ENCODE results near the gene C6orf163. TPM values are rescaled to one million over a fixed set of nuclear protein-coding genes. Genes with fewer than 3 reads are reported as not detected.

Gene C6orf163
- total RNA-seq, 2 donors from 2014 or later: 3.4 to 4.2 TPM

GRCh38 chr6:87336367-87336766, 8.2 kb upstream of the C6orf163 start:
- Mint-ChIP-seq H3K4me1 (ENCODE audit: low read depth in 2 of 2) (peaks cover 10 to 13% of the 10 kb centered on the region in 2 donors), H3K36me3 (peaks cover 6% of the 10 kb centered on the region), H3K27me3 (no peaks in the 10 kb centered on the region), H3K27ac (no peak overlapping the region), H3K4me3 (no peak overlapping the region), H3K9me3 (no peaks in the 10 kb centered on the region)
- ATAC-seq (no peak), DNase-seq (ENCODE audit: low spot score) (no peak)

- no peaks in the 10 kb centered on the region for H3K9me3 Mint-ChIP-seq
- no peak for ATAC-seq
Observed at GRCh38 chr6:87340230-87340629, 4.4 kb upstream of the C6orf163 start.

GRCh38 chr6:87341158-87341557, 3.5 kb upstream of the C6orf163 start:
- Mint-ChIP-seq H3K27ac (no peak overlapping the region), H3K27me3 (no peaks in the 10 kb centered on the region), H3K4me1 (ENCODE audit: low read depth in 2 of 2) (no peaks in the 10 kb centered on the region), H3K9me3 (no peaks in the 10 kb centered on the region), H3K36me3 (no peaks in the 10 kb centered on the region), H3K4me3 (no peak overlapping the region)
- ATAC-seq (no peak), DNase-seq (ENCODE audit: low spot score) (no peak)

More at GRCh38 chr6:87340230-87340629, 4.4 kb upstream of the C6orf163 start:
- no peak for DNase-seq (ENCODE audit: low spot score)
- H3K36me3 Mint-ChIP-seq: no peaks in the 10 kb centered on the region
- H3K4me1 Mint-ChIP-seq (ENCODE audit: low read depth in 2 of 2): no peaks in the 10 kb centered on the region
- no peak overlapping the region for H3K4me3 Mint-ChIP-seq
- H3K27me3 Mint-ChIP-seq: no peaks in the 10 kb centered on the region
- H3K27ac Mint-ChIP-seq: no peak overlapping the region

- Mint-ChIP-seq H3K4me3 (no peak overlapping the region), H3K27me3 (no peaks in the 10 kb centered on the region), H3K4me1 (ENCODE audit: low read depth in 2 of 2) (no peaks in the 10 kb centered on the region), H3K36me3 (no peaks in the 10 kb centered on the region), H3K9me3 (no peaks in the 10 kb centered on the region), H3K27ac (no peak overlapping the region)
- DNase-seq (ENCODE audit: low spot score) (no peak), ATAC-seq (no peak)
Observed at GRCh38 chr6:87341899-87342298, 2.7 kb upstream of the C6orf163 start.

GRCh38 chr6:87342829-87343228, 1.8 kb upstream of the C6orf163 start:
- H3K36me3 Mint-ChIP-seq: no peaks in the 10 kb centered on the region
- ATAC-seq: no peak

GRCh38 chr6:87346700-87347099, 2.1 kb downstream of the C6orf163 start:
- no peak overlapping the region for H3K4me3 Mint-ChIP-seq
- H3K27me3 Mint-ChIP-seq: no peaks in the 10 kb centered on the region
- H3K4me1 Mint-ChIP-seq (ENCODE audit: low read depth in 2 of 2): no peaks in the 10 kb centered on the region

More at GRCh38 chr6:87342829-87343228, 1.8 kb upstream of the C6orf163 start:
- H3K27ac Mint-ChIP-seq: no peak overlapping the region
- H3K4me1 Mint-ChIP-seq (ENCODE audit: low read depth in 2 of 2): no peaks in the 10 kb centered on the region
- H3K4me3 Mint-ChIP-seq: no peak overlapping the region
- H3K9me3 Mint-ChIP-seq: no peaks in the 10 kb centered on the region
- H3K27me3 Mint-ChIP-seq: no peaks in the 10 kb centered on the region
- no peak for DNase-seq (ENCODE audit: low spot score)

GRCh38 chr6:87349896-87350295, 5.3 kb downstream of the C6orf163 start:
- Mint-ChIP-seq H3K27me3 (no peaks in the 10 kb centered on the region), H3K4me1 (ENCODE audit: low read depth in 2 of 2) (no peaks in the 10 kb centered on the region), H3K27ac (no peak overlapping the region), H3K9me3 (no peaks in the 10 kb centered on the region), H3K36me3 (no peaks in the 10 kb centered on the region), H3K4me3 (no peak overlapping the region)
- ATAC-seq: no peak
- DNase-seq (ENCODE audit: low spot score): no peak

More at GRCh38 chr6:87346700-87347099, 2.1 kb downstream of the C6orf163 start:
- ATAC-seq (no peak), DNase-seq (ENCODE audit: low spot score) (no peak)
- Mint-ChIP-seq H3K36me3 (no peaks in the 10 kb centered on the region), H3K27ac (no peak overlapping the region), H3K9me3 (no peaks in the 10 kb centered on the region)

GRCh38 chr6:87350516-87350915, 5.9 kb downstream of the C6orf163 start:
- Mint-ChIP-seq H3K4me3 (no peak overlapping the region), H3K27ac (no peak overlapping the region), H3K4me1 (ENCODE audit: low read depth in 2 of 2) (no peaks in the 10 kb centered on the region), H3K27me3 (no peaks in the 10 kb centered on the region), H3K36me3 (no peaks in the 10 kb centered on the region), H3K9me3 (no peaks in the 10 kb centered on the region)
- no peak for DNase-seq (ENCODE audit: low spot score)
- no peak for ATAC-seq

- Mint-ChIP-seq H3K4me3 (no peak overlapping the region), H3K27me3 (no peaks in the 10 kb centered on the region), H3K27ac (no peak overlapping the region), H3K4me1 (ENCODE audit: low read depth in 2 of 2) (no peaks in the 10 kb centered on the region), H3K9me3 (no peaks in the 10 kb centered on the region), H3K36me3 (no peaks in the 10 kb centered on the region)
- ATAC-seq (no peak), DNase-seq (ENCODE audit: low spot score) (no peak)
Observed at GRCh38 chr6:87351583-87351982, 7.0 kb downstream of the C6orf163 start.

GRCh38 chr6:87356181-87356580, 11.6 kb downstream of the C6orf163 start:
- Mint-ChIP-seq H3K36me3 (no peaks in the 10 kb centered on the region), H3K27ac (no peak overlapping the region), H3K27me3 (no peaks in the 10 kb centered on the region), H3K4me3 (no peak overlapping the region), H3K4me1 (ENCODE audit: low read depth in 2 of 2) (no peaks in the 10 kb centered on the region), H3K9me3 (no peaks in the 10 kb centered on the region)
- DNase-seq (ENCODE audit: low spot score): no peak
- ATAC-seq: no peak

- no peaks in the 10 kb centered on the region for H3K4me1 Mint-ChIP-seq (ENCODE audit: low read depth in 2 of 2)
Observed at GRCh38 chr6:87357479-87358196, 13.0 kb downstream of the C6orf163 start.

GRCh38 chr6:87364602-87365252, 20.1 kb downstream of the C6orf163 start:
- Mint-ChIP-seq H3K36me3 (no peaks in the 10 kb centered on the region), H3K27ac (no peak overlapping the region)

More at GRCh38 chr6:87357479-87358196, 13.0 kb downstream of the C6orf163 start:
- Mint-ChIP-seq H3K9me3 (no peaks in the 10 kb centered on the region), H3K27ac (no peak overlapping the region), H3K27me3 (no peaks in the 10 kb centered on the region), H3K36me3 (no peaks in the 10 kb centered on the region), H3K4me3 (no peak overlapping the region)
- no peak for DNase-seq (ENCODE audit: low spot score)
- ATAC-seq: no peak

GRCh38 chr6:87366072-87366827, 21.6 kb downstream of the C6orf163 start:
- Mint-ChIP-seq H3K27ac (no peak overlapping the region), H3K27me3 (no peaks in the 10 kb centered on the region), H3K36me3 (no peaks in the 10 kb centered on the region), H3K4me1 (ENCODE audit: low read depth in 2 of 2) (no peaks in the 10 kb centered on the region), H3K4me3 (no peak overlapping the region), H3K9me3 (no peaks in the 10 kb centered on the region)
- ATAC-seq (no peak), DNase-seq (ENCODE audit: low spot score) (no peak)

More at GRCh38 chr6:87364602-87365252, 20.1 kb downstream of the C6orf163 start:
- DNase-seq (ENCODE audit: low spot score) (no peak), ATAC-seq (no peak)
- no peak overlapping the region for H3K4me3 Mint-ChIP-seq
- no peaks in the 10 kb centered on the region for H3K27me3 Mint-ChIP-seq
- H3K4me1 Mint-ChIP-seq (ENCODE audit: low read depth in 2 of 2): no peaks in the 10 kb centered on the region
- no peaks in the 10 kb centered on the region for H3K9me3 Mint-ChIP-seq

GRCh38 chr6:87366899-87367298, 22.3 kb downstream of the C6orf163 start:
- no peaks in the 10 kb centered on the region for H3K9me3 Mint-ChIP-seq
- DNase-seq (ENCODE audit: low spot score): no peak
- no peaks in the 10 kb centered on the region for H3K4me1 Mint-ChIP-seq (ENCODE audit: low read depth in 2 of 2)
- H3K4me3 Mint-ChIP-seq: no peak overlapping the region
- H3K36me3 Mint-ChIP-seq: no peaks in the 10 kb centered on the region
- no peak overlapping the region for H3K27ac Mint-ChIP-seq
- H3K27me3 Mint-ChIP-seq: no peaks in the 10 kb centered on the region
- no peak for ATAC-seq

Data from natural killer cell treated with Interleukin-12 subunit alpha and Interleukin-12 subunit beta and Interleukin-15 and Interleukin-18, amount 100 ng/mL, for 72 hours (primary cell).